ENCODE data around the gene PPP2R3B. TPM values are rescaled to one million over a fixed set of nuclear protein-coding genes. Genes with fewer than 3 reads are reported as not detected.

The PPP2R3B gene
- total RNA-seq, 1 donor from 2014 or later, result 38.3 TPM

DNA sequence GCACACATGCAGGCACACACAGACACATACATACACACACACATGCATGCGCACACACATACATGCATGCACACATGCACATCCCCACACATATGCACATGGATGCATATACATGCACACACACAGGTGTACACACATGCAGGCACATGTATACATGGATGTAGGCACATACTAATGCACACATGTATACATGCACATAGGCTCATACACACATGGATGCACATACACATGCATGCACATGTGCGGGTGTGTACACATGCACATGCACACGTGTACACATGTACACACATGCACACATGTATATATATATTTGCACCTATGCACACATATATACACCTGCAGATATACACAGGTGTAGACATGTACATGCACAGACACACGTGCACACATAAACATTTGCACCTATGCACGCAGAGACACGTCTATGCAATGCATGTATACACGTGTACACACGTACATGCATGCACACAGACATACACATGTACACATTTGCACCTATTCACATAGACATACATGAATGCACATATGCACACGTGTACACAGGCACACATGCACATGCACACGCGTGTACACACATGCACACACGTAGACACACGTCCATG, 101.5 kb downstream of the PPP2R3B start:
- no peak overlapping the region for H3K4me3 ChIP-seq (ENCODE audit: low read depth, low read length)
- TF ChIP-seq, protein P1, sequence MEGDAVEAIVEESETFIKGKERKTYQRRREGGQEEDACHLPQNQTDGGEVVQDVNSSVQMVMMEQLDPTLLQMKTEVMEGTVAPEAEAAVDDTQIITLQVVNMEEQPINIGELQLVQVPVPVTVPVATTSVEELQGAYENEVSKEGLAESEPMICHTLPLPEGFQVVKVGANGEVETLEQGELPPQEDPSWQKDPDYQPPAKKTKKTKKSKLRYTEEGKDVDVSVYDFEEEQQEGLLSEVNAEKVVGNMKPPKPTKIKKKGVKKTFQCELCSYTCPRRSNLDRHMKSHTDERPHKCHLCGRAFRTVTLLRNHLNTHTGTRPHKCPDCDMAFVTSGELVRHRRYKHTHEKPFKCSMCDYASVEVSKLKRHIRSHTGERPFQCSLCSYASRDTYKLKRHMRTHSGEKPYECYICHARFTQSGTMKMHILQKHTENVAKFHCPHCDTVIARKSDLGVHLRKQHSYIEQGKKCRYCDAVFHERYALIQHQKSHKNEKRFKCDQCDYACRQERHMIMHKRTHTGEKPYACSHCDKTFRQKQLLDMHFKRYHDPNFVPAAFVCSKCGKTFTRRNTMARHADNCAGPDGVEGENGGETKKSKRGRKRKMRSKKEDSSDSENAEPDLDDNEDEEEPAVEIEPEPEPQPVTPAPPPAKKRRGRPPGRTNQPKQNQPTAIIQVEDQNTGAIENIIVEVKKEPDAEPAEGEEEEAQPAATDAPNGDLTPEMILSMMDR (conservative IDR thresholded peaks at IDR 0.05; ENCODE audit: low read depth, low read length), result no peak
- DNase-seq (ENCODE audit: low read depth), result no peak

Other genes with a start within 250 kb of the PPP2R3B start
- gene PLCXD1, start 105.5 kb downstream of the PPP2R3B start, total RNA-seq, result 12.6 and 28.7 TPM in 2 replicates
- gene GTPBP6, start 68.1 kb downstream of the PPP2R3B start, total RNA-seq, result 36.2 and 62.4 TPM in 2 replicates
- not detected in 2 replicates for gene SHOX, start 243.9 kb upstream of the PPP2R3B start, total RNA-seq